ENCODE measurements around the gene ADAM12. TPM values are rescaled to one million over a fixed set of nuclear protein-coding genes. Genes with fewer than 3 reads are reported as not detected.

Gene ADAM12
- total RNA-seq, 1 donor from 2014 or later: 41.7 TPM

DNA sequence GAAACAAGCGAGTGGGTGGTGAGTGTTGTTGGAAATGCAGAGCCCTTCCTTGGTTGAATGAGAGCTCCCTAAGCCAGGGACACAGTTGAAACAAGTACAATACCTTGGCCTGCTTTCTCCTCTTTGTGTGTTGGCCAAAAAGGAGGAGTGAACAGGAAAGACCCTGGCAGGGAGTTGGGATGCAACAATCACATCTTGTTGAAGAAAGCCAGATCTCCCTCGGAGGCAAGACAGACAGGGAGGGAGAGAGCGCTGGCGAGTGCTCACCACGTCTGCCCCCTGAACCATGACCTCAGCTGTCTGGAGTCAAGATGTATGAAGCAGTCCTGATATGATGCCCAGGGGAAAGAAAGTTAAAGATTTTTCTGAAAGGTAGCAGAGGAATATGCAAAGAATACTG is 66.8 kb downstream of the ADAM12 start:
- Mint-ChIP-seq H3K9me3 (ENCODE audit: unreplicated experiment) (no peaks in the 10 kb centered on the region), H3K27me3 (ENCODE audit: unreplicated experiment) (no peaks in the 10 kb centered on the region), H3K4me3 (ENCODE audit: unreplicated experiment) (no peak overlapping the region), H3K27ac (ENCODE audit: unreplicated experiment) (peak overlapping the region; percentile 45), H3K36me3 (ENCODE audit: unreplicated experiment) (peaks cover 18% of the 10 kb centered on the region), H3K4me1 (ENCODE audit: unreplicated experiment) (peaks cover 12% of the 10 kb centered on the region)
- no peak for DNase-seq (ENCODE audit: extremely low spot score, unreplicated experiment)
- no peak for TF ChIP-seq CTCF (IDR thresholded peaks at IDR 0.05)

- H3K9me3 Mint-ChIP-seq (ENCODE audit: unreplicated experiment): no peaks in the 10 kb centered on the region
- no peak for TF ChIP-seq CTCF (IDR thresholded peaks at IDR 0.05)
- H3K36me3 Mint-ChIP-seq (ENCODE audit: unreplicated experiment): no peaks in the 10 kb centered on the region
- H3K27me3 Mint-ChIP-seq (ENCODE audit: unreplicated experiment): no peaks in the 10 kb centered on the region
- H3K27ac Mint-ChIP-seq (ENCODE audit: unreplicated experiment): no peak overlapping the region
- H3K4me3 Mint-ChIP-seq (ENCODE audit: unreplicated experiment): no peak overlapping the region
- peak; percentile 1 for DNase-seq (ENCODE audit: extremely low spot score, unreplicated experiment)
- peaks cover 18% of the 10 kb centered on the region for H3K4me1 Mint-ChIP-seq (ENCODE audit: unreplicated experiment)
These were observed 70.5 kb downstream of the ADAM12 start for GRCh38 chr10:126317751-126318150.

- peaks cover 16% of the 10 kb centered on the region for H3K4me1 Mint-ChIP-seq (ENCODE audit: unreplicated experiment)
- peak; percentile 44 for DNase-seq (ENCODE audit: extremely low spot score, unreplicated experiment)
- H3K4me3 Mint-ChIP-seq (ENCODE audit: unreplicated experiment): no peak overlapping the region
- no peaks in the 10 kb centered on the region for H3K27me3 Mint-ChIP-seq (ENCODE audit: unreplicated experiment)
- H3K36me3 Mint-ChIP-seq (ENCODE audit: unreplicated experiment): peaks cover 1% of the 10 kb centered on the region
- no peak for TF ChIP-seq CTCF (IDR thresholded peaks at IDR 0.05)
- no peaks in the 10 kb centered on the region for H3K9me3 Mint-ChIP-seq (ENCODE audit: unreplicated experiment)
- no peak overlapping the region for H3K27ac Mint-ChIP-seq (ENCODE audit: unreplicated experiment)
These were observed 72.6 kb downstream of the ADAM12 start for GRCh38 chr10:126315494-126316177.

DNA sequence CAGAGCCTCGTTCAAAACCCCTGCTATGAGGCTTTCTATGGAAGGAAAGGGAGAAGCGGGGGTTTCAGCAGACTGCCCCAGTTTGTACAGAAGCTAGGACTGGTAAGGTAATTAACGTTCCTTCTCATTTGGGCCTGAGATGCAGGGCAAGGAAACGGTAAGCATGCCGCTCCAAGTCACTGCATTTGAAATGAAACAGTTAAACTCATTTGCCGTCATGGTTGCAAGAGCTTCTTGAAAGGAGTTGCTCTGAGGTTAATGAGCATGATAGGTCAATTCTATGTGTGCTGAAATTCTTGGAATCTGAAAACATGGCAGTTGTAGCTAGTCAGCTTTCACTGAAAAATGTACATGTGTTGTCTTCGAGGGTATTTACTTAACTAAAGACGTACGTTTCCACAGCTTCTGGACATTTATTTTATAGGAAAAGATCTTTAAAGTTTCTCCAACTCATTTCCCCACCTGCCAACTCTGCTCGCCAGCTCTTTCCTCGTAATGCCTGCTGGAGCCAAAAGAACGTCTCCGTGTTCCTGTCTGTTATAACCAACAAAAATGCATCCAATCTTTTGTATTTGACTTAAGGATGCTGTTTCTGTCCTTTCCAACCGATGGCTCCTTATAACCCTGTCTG is 73.3 kb downstream of the ADAM12 start:
- peaks cover 1% of the 10 kb centered on the region for H3K36me3 Mint-ChIP-seq (ENCODE audit: unreplicated experiment)
- DNase-seq (ENCODE audit: extremely low spot score, unreplicated experiment): peak; percentile 17
- H3K9me3 Mint-ChIP-seq (ENCODE audit: unreplicated experiment): no peaks in the 10 kb centered on the region
- TF ChIP-seq CTCF (IDR thresholded peaks at IDR 0.05): no peak
- H3K4me1 Mint-ChIP-seq (ENCODE audit: unreplicated experiment): peaks cover 16% of the 10 kb centered on the region
- H3K27ac Mint-ChIP-seq (ENCODE audit: unreplicated experiment): no peak overlapping the region
- H3K27me3 Mint-ChIP-seq (ENCODE audit: unreplicated experiment): no peaks in the 10 kb centered on the region
- H3K4me3 Mint-ChIP-seq (ENCODE audit: unreplicated experiment): no peak overlapping the region

- DNase-seq (ENCODE audit: extremely low spot score, unreplicated experiment): peak; percentile 73
- H3K27me3 Mint-ChIP-seq (ENCODE audit: unreplicated experiment): no peaks in the 10 kb centered on the region
- TF ChIP-seq CTCF (IDR thresholded peaks at IDR 0.05): no peak
- no peak overlapping the region for H3K4me3 Mint-ChIP-seq (ENCODE audit: unreplicated experiment)
- H3K4me1 Mint-ChIP-seq (ENCODE audit: unreplicated experiment): peaks cover 26% of the 10 kb centered on the region
- H3K36me3 Mint-ChIP-seq (ENCODE audit: unreplicated experiment): peaks cover 1% of the 10 kb centered on the region
- no peaks in the 10 kb centered on the region for H3K9me3 Mint-ChIP-seq (ENCODE audit: unreplicated experiment)
- no peak overlapping the region for H3K27ac Mint-ChIP-seq (ENCODE audit: unreplicated experiment)
These were observed 76.1 kb downstream of the ADAM12 start for GRCh38 chr10:126312167-126312566.

All from osteocyte (in vitro differentiated cells).